Endothelial cell (in vitro differentiated cells): ENCODE data around the gene SPIRE1. TPM values are rescaled to one million over a fixed set of nuclear protein-coding genes. Genes with fewer than 3 reads are reported as not detected.

ENCODE experiments used
- DNase-seq: peaks from one replicate; pipeline ENCODE4 v3.0.0; 2021; ENCODE audit warnings: low spot score
- H3K27ac Mint-ChIP-seq: one replicate; pipeline ENCODE4 v1.8.0; 2021; ENCODE audit warnings: mixed read lengths, inconsistent platforms; ENCODE audit not compliant: unreplicated experiment
- H3K27me3 Mint-ChIP-seq: one replicate; pipeline ENCODE4 v1.8.0; 2021; ENCODE audit warnings: mild to moderate bottlenecking, moderate library complexity, mixed read lengths, inconsistent platforms; ENCODE audit not compliant: unreplicated experiment
- H3K36me3 Mint-ChIP-seq: one replicate; pipeline ENCODE4 v1.8.0; 2021; ENCODE audit warnings: mild to moderate bottlenecking, low read depth, mixed read lengths, inconsistent platforms; ENCODE audit not compliant: unreplicated experiment
- H3K4me1 Mint-ChIP-seq: one replicate; pipeline ENCODE4 v1.8.0; 2021; ENCODE audit warnings: mild to moderate bottlenecking, mixed read lengths, inconsistent platforms; ENCODE audit not compliant: unreplicated experiment
- H3K4me3 Mint-ChIP-seq: one replicate; pipeline ENCODE4 v1.8.0; 2021; ENCODE audit warnings: mild to moderate bottlenecking, mixed read lengths, inconsistent platforms; ENCODE audit not compliant: unreplicated experiment
- H3K9me3 Mint-ChIP-seq: one replicate; pipeline ENCODE4 v1.8.0; 2021; ENCODE audit warnings: mixed read lengths, inconsistent platforms; ENCODE audit not compliant: unreplicated experiment
- CTCF ChIP-seq: fragments of 200-600 bp; sonication (generic); IDR thresholded peaks from one replicate; pipeline ENCODE4 v1.5.0; 2021; ENCODE audit warnings: antibody characterized with exemption; ENCODE audit not compliant: unreplicated experiment
- total RNA-seq: library from RNA; stranded (reverse); fragmentation: NEBNext Ultra II Directional; extraction: Animal tissue kit (Norgen Biotek cat#: 25700); gene quantifications from one replicate; pipeline ENCODE4 v1.2.1, GENCODE V29; 2021; ENCODE audit not compliant: unreplicated experiment

The SPIRE1 gene
- total RNA-seq, 1 donor from 2014 or later: 31.3 TPM

GRCh38 chr18:12639990-12640880 is 17.7 kb downstream of the SPIRE1 start:
- H3K27me3 Mint-ChIP-seq: peaks cover 2% of the 10 kb centered on the region
- no peak overlapping the region for H3K4me3 Mint-ChIP-seq
- H3K36me3 Mint-ChIP-seq: peaks cover 5% of the 10 kb centered on the region
- peaks cover 21% of the 10 kb centered on the region for H3K4me1 Mint-ChIP-seq
- no peak for TF ChIP-seq CTCF
- no peaks in the 10 kb centered on the region for H3K9me3 Mint-ChIP-seq
- DNase-seq: no peak
- H3K27ac Mint-ChIP-seq: peak overlapping the region; percentile 19

GRCh38 chr18:12638644-12639124 is 19.2 kb downstream of the SPIRE1 start:
- peaks cover 19% of the 10 kb centered on the region for H3K4me1 Mint-ChIP-seq
- peaks cover 5% of the 10 kb centered on the region for H3K36me3 Mint-ChIP-seq
- H3K9me3 Mint-ChIP-seq: no peaks in the 10 kb centered on the region
- H3K27ac Mint-ChIP-seq: peak overlapping the region; percentile 48
- TF ChIP-seq CTCF: no peak
- no peak for DNase-seq
- H3K27me3 Mint-ChIP-seq: peaks cover 2% of the 10 kb centered on the region
- no peak overlapping the region for H3K4me3 Mint-ChIP-seq

- no peaks in the 10 kb centered on the region for H3K9me3 Mint-ChIP-seq
- peaks cover 5% of the 10 kb centered on the region for H3K36me3 Mint-ChIP-seq
- H3K27me3 Mint-ChIP-seq: peaks cover 2% of the 10 kb centered on the region
- no peak for DNase-seq
- H3K4me3 Mint-ChIP-seq: no peak overlapping the region
- H3K4me1 Mint-ChIP-seq: peaks cover 19% of the 10 kb centered on the region
- peak overlapping the region; percentile 48 for H3K27ac Mint-ChIP-seq
- TF ChIP-seq CTCF: no peak
Observed at GRCh38 chr18:12637901-12638643, 19.8 kb downstream of the SPIRE1 start.

GRCh38 chr18:12637393-12637792 is 20.5 kb downstream of the SPIRE1 start:
- peaks cover 19% of the 10 kb centered on the region for H3K4me1 Mint-ChIP-seq
- no peaks in the 10 kb centered on the region for H3K9me3 Mint-ChIP-seq
- no peak overlapping the region for H3K4me3 Mint-ChIP-seq
- DNase-seq: no peak
- no peak for TF ChIP-seq CTCF
- H3K27ac Mint-ChIP-seq: no peak overlapping the region
- peaks cover 2% of the 10 kb centered on the region for H3K27me3 Mint-ChIP-seq
- peaks cover 7% of the 10 kb centered on the region for H3K36me3 Mint-ChIP-seq
